Measurements from ENCODE around the gene TBCD.

- TF ChIP-seq POLR2A (IDR thresholded peaks at IDR 0.05) (no peak), CTCF (IDR thresholded peaks at IDR 0.05) (no peak)
Observed at GRCh38 chr17:82791532-82791931, 39.7 kb downstream of the TBCD start.
